ENCODE results near the gene CCNB1.

DNA sequence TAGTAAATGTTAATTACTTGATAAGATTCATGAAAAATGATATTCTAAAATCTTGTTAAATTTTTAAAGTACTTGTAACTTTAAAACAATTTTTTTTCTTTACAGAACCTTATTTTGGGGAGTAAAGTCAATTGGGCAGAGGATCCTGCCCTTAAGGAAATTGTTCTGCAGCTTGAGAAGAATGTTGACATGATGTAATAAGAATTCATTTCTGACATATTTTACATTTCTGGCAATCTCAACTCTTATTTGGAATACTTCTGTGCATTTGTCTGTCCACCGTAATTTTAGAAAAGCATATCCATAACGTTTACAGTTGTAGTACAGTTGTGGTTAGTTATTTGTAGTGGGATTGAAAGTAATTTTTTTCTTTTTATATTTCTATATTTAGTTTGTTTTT, 42.7 kb downstream of the CCNB1 start:
- no peak for TF ChIP-seq EZH2 (IDR thresholded peaks at IDR 0.05)
- TF ChIP-seq POLR2AphosphoS5 (IDR thresholded peaks at IDR 0.05; ENCODE audit: borderline replicate concordance, low read depth, low read length): no peak
- no peak for TF ChIP-seq FOXP2 (optimal IDR thresholded peaks at IDR 0.05; ENCODE audit: control extremely low read depth, extremely low read length, insufficient read depth)
